ENCODE measurements around the gene MAP3K4. TPM values are rescaled to one million over a fixed set of nuclear protein-coding genes. Genes with fewer than 3 reads are reported as not detected.
"Not testable (repeated sequence)": the region's sequence is repeated elsewhere in the genome, so short reads cannot be mapped to it uniquely, and the experiment has no call there.

MAP3K4 gene
- polyA plus RNA-seq, 1 donor: 53.4 TPM

- no peak for DNase-seq
Observed at GRCh38 chr6:161117308-161117707, 125.7 kb downstream of the MAP3K4 start.

- no peak for DNase-seq
Observed at GRCh38 chr6:161117942-161118341, 126.4 kb downstream of the MAP3K4 start.

GRCh38 chr6:161123319-161123718, 131.8 kb downstream of the MAP3K4 start:
- not testable (repeated sequence) for DNase-seq

- DNase-seq: no peak
Observed at GRCh38 chr6:161125591-161125990, 134.0 kb downstream of the MAP3K4 start.

GRCh38 chr6:161127071-161127740, 135.6 kb downstream of the MAP3K4 start:
- DNase-seq: no peak

GRCh38 chr6:161128230-161128629, 136.7 kb downstream of the MAP3K4 start:
- DNase-seq: no peak

GRCh38 chr6:161128680-161129196, 137.2 kb downstream of the MAP3K4 start:
- DNase-seq: no peak

- no peak for DNase-seq
Observed at GRCh38 chr6:161130541-161130940, 139.0 kb downstream of the MAP3K4 start.

GRCh38 chr6:161130967-161131766, 139.6 kb downstream of the MAP3K4 start:
- no peak for DNase-seq

GRCh38 chr6:161132384-161132783, 140.8 kb downstream of the MAP3K4 start:
- no peak for DNase-seq

GRCh38 chr6:161133963-161134362, 142.4 kb downstream of the MAP3K4 start:
- no peak for DNase-seq

GRCh38 chr6:161134550-161135298, 143.2 kb downstream of the MAP3K4 start:
- DNase-seq: no peak

GRCh38 chr6:161135695-161136591, 144.4 kb downstream of the MAP3K4 start:
- peak; percentile 8 for DNase-seq

- DNase-seq: no peak
Observed at GRCh38 chr6:161136655-161137054, 145.1 kb downstream of the MAP3K4 start.

- no peak for DNase-seq
Observed at GRCh38 chr6:161137320-161137719, 145.8 kb downstream of the MAP3K4 start.

GRCh38 chr6:161137839-161138542, 146.4 kb downstream of the MAP3K4 start:
- DNase-seq: no peak

- no peak for DNase-seq
Observed at GRCh38 chr6:161138543-161139303, 147.2 kb downstream of the MAP3K4 start.

GRCh38 chr6:161139304-161139765, 147.8 kb downstream of the MAP3K4 start:
- no peak for DNase-seq

GRCh38 chr6:161139766-161140553, 148.4 kb downstream of the MAP3K4 start:
- no peak for DNase-seq
